Activated naive CD8-positive, alpha-beta T cell treated with anti-CD3 and anti-CD28 coated beads, Interleukin-2, amount 50 U/mL, for 24 hours (primary cell): ENCODE measurements around the gene TMEM132A.

Experiments
- ATAC-seq: fragments of 150-1000 bp; cut with Tn5 transposase; one replicate; pipeline ENCODE4 v1.10.0; 2021
- DNase-seq: peaks from one replicate; pipeline ENCODE4 v3.0.0; 2021
- H3K27ac Mint-ChIP-seq: one replicate; pipeline ENCODE4 v1.8.0; 2021; ENCODE audit warnings: mild to moderate bottlenecking, mixed read lengths
- H3K27me3 Mint-ChIP-seq: one replicate; pipeline ENCODE4 v1.8.0; 2021; ENCODE audit warnings: mixed read lengths
- H3K36me3 Mint-ChIP-seq: one replicate; pipeline ENCODE4 v1.8.0; 2021; ENCODE audit warnings: low read depth, mixed read lengths
- H3K4me1 Mint-ChIP-seq: one replicate; pipeline ENCODE4 v1.8.0; 2021; ENCODE audit warnings: mixed read lengths
- H3K4me3 Mint-ChIP-seq: one replicate; pipeline ENCODE4 v1.8.0; 2021; ENCODE audit warnings: mild to moderate bottlenecking, moderate library complexity, mixed read lengths
- H3K9me3 Mint-ChIP-seq: one replicate; pipeline ENCODE4 v1.8.0; 2021; ENCODE audit warnings: mixed read lengths

Gene TMEM132A

DNA sequence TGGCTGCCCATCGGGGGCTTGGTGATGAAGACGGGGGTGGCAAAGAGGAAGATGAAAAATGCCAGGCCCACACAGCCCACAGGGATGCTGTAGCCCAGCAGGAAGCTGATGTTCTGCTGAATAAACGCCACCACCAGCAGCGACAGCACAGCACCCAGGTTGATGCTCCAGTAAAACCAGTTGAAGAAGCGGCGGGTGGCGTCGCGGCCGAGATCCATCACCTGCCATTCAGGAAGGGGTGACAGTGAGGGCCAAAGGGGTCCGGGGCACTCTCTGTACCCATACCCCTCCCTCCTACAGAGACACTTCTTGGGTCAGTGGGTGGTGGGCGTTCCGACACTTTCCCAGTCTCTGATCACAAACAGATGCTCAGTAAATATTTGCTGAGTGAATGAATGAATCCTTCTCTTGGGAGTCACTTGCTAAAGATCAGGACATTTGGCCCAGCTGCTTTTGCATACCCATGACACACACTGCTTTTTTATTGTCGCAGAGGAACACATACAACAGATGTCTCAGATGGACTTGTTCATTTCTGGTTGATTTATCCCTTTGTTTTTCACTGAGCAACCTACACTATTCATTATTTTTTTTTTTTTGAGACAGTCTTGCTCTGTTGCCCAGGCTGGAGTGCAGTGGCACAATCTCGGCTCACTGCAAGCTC lies 22.5 kb downstream of the TMEM132A start:
- DNase-seq = no peak
- no peaks in the 10 kb centered on the region for H3K9me3 Mint-ChIP-seq
- H3K27me3 Mint-ChIP-seq = peaks cover 1% of the 10 kb centered on the region
- no peak for ATAC-seq
- H3K4me1 Mint-ChIP-seq = peaks cover 24% of the 10 kb centered on the region
- no peaks in the 10 kb centered on the region for H3K36me3 Mint-ChIP-seq
- H3K4me3 Mint-ChIP-seq = no peak overlapping the region
- no peak overlapping the region for H3K27ac Mint-ChIP-seq

DNA sequence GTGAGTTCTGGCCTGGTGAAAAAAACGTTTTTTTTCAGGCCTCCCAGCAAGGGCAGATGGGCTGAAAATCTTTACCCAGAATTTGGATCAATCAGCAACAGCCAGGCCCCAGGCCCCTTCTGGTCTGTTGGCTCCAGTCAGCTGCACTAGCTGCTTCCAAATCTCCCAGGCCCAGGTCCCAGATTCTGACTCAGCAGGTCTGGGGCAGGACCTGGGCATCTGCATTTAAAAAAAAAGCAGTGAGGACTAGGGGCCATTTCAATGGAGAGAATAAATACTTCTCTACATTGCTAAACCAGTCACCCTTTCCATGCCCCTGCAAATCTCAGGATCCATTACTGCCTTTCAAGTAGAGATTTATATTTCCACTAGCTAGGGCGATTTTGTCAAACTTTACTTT lies 23.4 kb downstream of the TMEM132A start:
- Mint-ChIP-seq H3K9me3 (no peaks in the 10 kb centered on the region), H3K36me3 (no peaks in the 10 kb centered on the region), H3K27ac (no peak overlapping the region), H3K4me3 (no peak overlapping the region), H3K27me3 (peaks cover 5% of the 10 kb centered on the region), H3K4me1 (peaks cover 33% of the 10 kb centered on the region)
- DNase-seq (no peak), ATAC-seq (no peak)

DNA sequence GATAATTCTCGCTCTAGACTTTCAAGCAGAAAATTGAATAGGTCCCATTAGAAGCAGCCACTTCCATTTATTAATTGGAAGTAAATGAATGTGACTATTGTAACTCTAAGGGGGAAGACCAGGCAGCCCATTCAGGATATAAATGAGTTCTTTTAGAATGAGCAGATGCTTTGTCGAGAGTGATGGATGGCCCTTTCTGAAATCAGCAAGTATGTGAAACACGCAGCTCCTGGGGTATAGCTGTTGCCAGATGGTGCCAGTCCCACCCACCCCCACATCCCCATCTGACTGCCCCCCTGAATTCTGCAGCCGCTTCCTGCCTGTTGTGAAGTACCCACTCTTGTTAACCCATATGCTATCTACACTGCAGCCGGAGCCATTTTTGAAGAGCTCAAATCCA lies 24.0 kb downstream of the TMEM132A start:
- no peaks in the 10 kb centered on the region for H3K36me3 Mint-ChIP-seq
- DNase-seq (no peak), ATAC-seq (no peak)
- no peak overlapping the region for H3K4me3 Mint-ChIP-seq
- H3K4me1 Mint-ChIP-seq = peaks cover 38% of the 10 kb centered on the region
- no peaks in the 10 kb centered on the region for H3K9me3 Mint-ChIP-seq
- peaks cover 5% of the 10 kb centered on the region for H3K27me3 Mint-ChIP-seq
- H3K27ac Mint-ChIP-seq = no peak overlapping the region

DNA sequence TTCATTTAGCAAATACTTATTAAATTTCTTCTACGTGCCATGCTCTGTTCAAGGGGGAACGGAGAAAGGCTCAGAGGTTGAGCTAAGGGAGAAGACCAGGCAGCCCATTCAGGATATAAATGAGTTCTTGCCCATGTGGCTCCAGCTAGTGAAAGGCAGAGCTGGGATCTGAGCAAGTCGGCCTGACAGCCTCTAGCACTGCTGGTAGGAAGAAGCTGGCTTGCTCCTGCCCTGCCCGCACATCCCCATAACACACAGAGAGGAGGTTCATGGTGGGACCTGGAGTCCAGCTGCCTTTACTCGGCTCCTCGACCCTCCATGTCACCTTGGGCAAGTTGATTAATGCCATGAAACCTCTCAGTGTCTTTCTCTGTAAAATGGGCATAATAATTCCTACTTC lies 25.8 kb downstream of the TMEM132A start:
- H3K27me3 Mint-ChIP-seq = peaks cover 8% of the 10 kb centered on the region
- ATAC-seq (no peak), DNase-seq (no peak)
- peak overlapping the region; percentile 59 for H3K4me3 Mint-ChIP-seq
- peak overlapping the region; percentile 39 for H3K27ac Mint-ChIP-seq
- H3K9me3 Mint-ChIP-seq = no peaks in the 10 kb centered on the region
- no peaks in the 10 kb centered on the region for H3K36me3 Mint-ChIP-seq
- peaks cover 37% of the 10 kb centered on the region for H3K4me1 Mint-ChIP-seq

DNA sequence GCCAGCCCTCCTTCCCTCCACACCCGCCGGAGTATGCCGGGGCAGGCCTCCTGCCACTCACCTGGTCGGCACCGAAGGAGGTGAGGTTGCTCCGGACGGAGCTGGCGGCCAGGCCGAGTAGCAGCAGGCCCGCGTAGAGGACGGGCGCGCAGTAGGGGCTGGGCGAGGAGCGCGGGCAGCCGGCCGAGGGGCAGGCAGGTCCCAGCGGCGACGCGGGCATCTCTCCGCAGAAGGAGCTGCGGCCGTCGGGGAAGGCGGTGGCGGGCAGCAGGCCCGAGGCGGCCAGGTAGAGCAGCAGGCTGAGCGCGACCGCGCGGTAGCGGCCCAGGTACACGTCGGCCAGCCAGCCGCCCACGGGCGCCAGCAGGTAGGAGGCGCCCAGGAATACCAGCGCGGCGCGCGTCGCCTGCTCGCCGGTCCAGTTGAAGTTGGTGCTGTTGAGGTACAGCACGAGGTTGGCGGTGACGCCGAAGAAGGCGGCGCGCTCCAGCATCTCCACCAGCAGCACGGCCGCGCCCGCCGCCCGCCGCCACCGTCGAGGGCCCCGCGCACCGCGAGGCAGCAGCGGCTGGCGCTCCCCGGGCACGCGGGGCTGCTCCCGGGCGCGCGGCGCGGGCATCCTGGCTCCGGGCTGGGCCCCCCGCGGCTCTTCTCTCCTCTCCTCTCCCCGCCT lies 26.8 kb downstream of the TMEM132A start:
- H3K4me3 Mint-ChIP-seq = peak overlapping the region; percentile 70
- ATAC-seq (peak; percentile 34), DNase-seq (peak; percentile 36)
- H3K9me3 Mint-ChIP-seq = no peaks in the 10 kb centered on the region
- H3K27ac Mint-ChIP-seq = no peak overlapping the region
- peaks cover 8% of the 10 kb centered on the region for H3K27me3 Mint-ChIP-seq
- H3K4me1 Mint-ChIP-seq = peaks cover 37% of the 10 kb centered on the region
- no peaks in the 10 kb centered on the region for H3K36me3 Mint-ChIP-seq

DNA sequence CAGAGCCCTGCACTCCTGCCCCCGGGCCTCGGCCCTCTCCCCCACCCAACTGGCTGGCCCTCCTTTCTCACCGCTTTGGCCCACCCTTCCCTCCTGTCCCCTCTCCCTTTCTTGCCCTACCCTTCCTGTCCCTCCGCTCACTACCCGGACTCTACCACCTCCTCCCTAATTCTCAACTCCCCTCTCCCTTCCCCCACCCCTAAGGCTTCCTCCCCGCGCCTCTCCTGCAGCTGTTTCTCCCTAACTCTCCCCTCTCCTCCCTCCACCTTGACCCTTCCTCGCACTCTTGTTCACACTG lies 27.3 kb downstream of the TMEM132A start:
- Mint-ChIP-seq H3K4me3 (peak overlapping the region; percentile 70), H3K27me3 (peaks cover 8% of the 10 kb centered on the region), H3K9me3 (no peaks in the 10 kb centered on the region), H3K36me3 (no peaks in the 10 kb centered on the region), H3K27ac (peak overlapping the region; percentile 80), H3K4me1 (peaks cover 37% of the 10 kb centered on the region)
- DNase-seq = no peak
- peak; percentile 6 for ATAC-seq

DNA sequence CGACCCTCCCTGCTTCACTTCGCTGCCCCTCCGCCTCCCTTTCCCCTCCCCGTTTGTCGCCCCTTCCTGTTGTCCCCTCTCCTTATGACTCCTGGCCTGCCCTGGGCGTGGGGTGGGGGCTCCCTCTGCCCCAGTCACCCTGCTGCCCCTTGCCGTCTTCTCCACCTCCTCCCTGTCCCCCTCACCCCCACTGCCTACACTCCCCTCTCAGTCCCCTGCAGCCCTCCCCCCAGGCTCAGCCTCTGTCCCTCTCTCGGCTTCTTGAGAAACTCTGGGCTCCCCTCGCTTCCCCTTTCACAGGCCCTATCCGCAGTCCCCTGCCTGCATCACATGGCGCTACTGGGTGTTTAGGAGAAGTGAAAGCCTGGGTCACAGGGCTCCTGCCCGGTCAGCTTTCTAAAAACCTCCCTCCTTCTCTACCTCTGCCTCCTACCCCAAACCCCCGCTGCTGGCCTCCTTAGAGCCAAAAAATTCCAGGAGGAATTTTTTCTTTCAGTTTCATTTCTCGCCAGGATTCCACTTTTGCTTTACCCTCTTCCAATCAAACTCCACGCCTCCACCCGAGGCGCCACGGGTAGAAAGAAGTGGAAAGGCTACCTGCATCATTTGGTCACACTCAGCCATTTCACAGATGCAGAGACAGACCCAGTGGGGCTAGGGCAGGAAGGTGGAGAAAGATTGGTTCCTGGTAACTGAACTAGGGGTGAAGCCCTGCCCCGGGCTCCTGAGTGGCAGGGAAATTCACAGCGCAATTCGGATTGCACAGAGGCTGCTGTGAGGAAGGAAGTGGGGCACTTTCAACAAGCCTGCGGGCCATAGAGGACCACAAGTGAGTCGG lies 27.9 kb downstream of the TMEM132A start, which contains the start of gene SLC15A3:
Gene SLC15A3, minus strand, starts transcription at position 273 of the 838 bp plus-strand sequence. CDS start 625 bp downstream, outside the sequence.
- peak within 1 kb of the TSS; percentile 80 for H3K27ac Mint-ChIP-seq

DNA sequence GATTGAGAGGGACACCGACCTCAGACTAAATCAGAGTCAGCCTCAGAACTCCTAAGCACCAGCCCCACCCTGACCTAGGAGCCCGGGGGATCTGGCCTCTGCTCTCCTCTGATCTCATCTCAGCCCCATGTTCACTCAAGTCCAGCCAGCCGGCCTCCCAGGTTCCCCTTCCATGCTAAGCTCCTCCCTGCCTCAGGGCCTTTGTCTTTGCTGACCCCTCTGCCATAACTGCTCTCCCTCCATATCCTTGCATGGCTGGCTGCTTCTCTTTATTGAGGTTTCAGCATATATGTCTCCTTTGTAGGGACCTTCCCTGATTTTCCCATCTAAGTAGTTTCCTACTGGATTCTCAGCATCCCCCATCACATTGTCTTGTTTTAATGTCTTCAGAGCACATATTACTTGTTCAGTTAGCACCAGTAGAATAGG lies 28.5 kb downstream of the TMEM132A start:
- DNase-seq (no peak), ATAC-seq (no peak)
- Mint-ChIP-seq H3K27me3 (peaks cover 8% of the 10 kb centered on the region), H3K4me3 (peak overlapping the region; percentile 54), H3K9me3 (no peaks in the 10 kb centered on the region), H3K36me3 (no peaks in the 10 kb centered on the region), H3K4me1 (peaks cover 37% of the 10 kb centered on the region), H3K27ac (peak overlapping the region; percentile 80)

More for the DNA sequence above, 27.9 kb downstream of the TMEM132A start, which contains the start of gene SLC15A3:
- H3K36me3 Mint-ChIP-seq = no peaks in the 10 kb centered on the region
- ATAC-seq (peak; percentile 57), DNase-seq (peak; percentile 48)
- peaks cover 37% of the 10 kb centered on the region for H3K4me1 Mint-ChIP-seq
- H3K9me3 Mint-ChIP-seq = no peaks in the 10 kb centered on the region
- peaks cover 8% of the 10 kb centered on the region for H3K27me3 Mint-ChIP-seq
- peak within 1 kb of the TSS; percentile 70 for H3K4me3 Mint-ChIP-seq

DNA sequence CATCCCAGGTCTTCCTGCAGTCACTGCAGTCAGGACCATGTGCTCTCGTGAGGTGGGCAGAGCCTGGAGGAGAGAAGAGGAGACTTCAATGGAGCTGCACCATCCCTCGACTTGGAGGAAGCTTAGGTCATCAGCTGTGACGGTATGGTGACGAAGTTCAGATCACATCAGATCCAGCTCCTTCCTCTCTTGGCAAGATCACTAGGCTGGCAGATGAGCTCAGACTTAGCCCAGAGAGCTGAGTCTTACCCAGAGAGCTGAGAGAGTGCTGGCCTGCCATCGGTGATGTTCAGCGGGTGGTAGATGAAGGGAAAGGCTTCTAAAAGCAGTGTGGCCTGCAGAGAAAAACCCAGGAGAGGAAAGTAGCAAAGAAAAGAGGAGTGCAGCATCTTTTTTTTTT lies 29.5 kb downstream of the TMEM132A start:
- H3K4me1 Mint-ChIP-seq = peaks cover 33% of the 10 kb centered on the region
- DNase-seq (no peak), ATAC-seq (no peak)
- H3K9me3 Mint-ChIP-seq = no peaks in the 10 kb centered on the region
- H3K27me3 Mint-ChIP-seq = peaks cover 8% of the 10 kb centered on the region
- no peaks in the 10 kb centered on the region for H3K36me3 Mint-ChIP-seq
- no peak overlapping the region for H3K4me3 Mint-ChIP-seq
- no peak overlapping the region for H3K27ac Mint-ChIP-seq

DNA sequence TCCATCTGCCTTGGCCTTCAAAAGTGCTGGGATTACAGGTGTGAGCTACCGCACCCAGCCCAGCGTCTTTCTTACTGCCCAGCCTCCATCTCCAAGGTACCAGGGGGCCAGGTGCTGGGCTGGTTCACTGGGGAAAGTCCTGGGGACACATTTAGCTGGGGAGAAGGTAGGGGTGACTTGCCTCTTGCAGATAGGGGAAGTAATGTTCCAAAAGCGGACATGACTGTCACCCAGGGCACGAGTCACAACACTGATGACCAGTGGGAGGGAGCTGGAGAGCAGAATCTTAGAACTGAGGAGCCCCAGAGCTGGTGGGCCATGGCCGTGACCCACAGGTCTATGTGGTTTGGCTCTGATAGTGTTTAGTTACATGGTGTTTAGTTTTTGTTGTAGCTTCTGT lies 30.2 kb downstream of the TMEM132A start:
- H3K4me3 Mint-ChIP-seq = no peak overlapping the region
- DNase-seq = no peak
- peaks cover 8% of the 10 kb centered on the region for H3K27me3 Mint-ChIP-seq
- H3K27ac Mint-ChIP-seq = no peak overlapping the region
- peaks cover 32% of the 10 kb centered on the region for H3K4me1 Mint-ChIP-seq
- ATAC-seq = no peak
- no peaks in the 10 kb centered on the region for H3K9me3 Mint-ChIP-seq
- H3K36me3 Mint-ChIP-seq = no peaks in the 10 kb centered on the region

DNA sequence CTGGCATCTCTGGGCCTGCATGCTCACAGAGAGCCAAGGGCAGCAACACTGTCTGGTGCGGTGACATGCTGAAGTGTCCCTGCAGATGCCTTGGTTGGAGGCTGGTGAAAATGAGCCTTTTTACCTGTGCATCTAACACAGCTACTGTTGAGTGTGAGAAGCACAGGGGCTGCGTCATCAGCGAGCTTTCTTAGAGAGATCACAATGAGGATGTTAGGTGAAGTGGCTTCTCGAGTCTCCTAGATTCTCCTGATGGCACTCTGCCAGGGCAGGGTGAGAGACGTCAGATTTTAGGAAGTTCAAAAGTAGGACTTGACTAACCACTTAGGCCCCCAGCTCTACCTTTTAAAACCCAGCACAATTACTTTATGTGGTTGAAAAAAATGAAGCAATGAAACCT lies 31.3 kb downstream of the TMEM132A start:
- H3K36me3 Mint-ChIP-seq = no peaks in the 10 kb centered on the region
- H3K4me3 Mint-ChIP-seq = no peak overlapping the region
- H3K27ac Mint-ChIP-seq = no peak overlapping the region
- H3K9me3 Mint-ChIP-seq = no peaks in the 10 kb centered on the region
- no peak for DNase-seq
- H3K4me1 Mint-ChIP-seq = peaks cover 22% of the 10 kb centered on the region
- ATAC-seq = no peak
- peaks cover 8% of the 10 kb centered on the region for H3K27me3 Mint-ChIP-seq

DNA sequence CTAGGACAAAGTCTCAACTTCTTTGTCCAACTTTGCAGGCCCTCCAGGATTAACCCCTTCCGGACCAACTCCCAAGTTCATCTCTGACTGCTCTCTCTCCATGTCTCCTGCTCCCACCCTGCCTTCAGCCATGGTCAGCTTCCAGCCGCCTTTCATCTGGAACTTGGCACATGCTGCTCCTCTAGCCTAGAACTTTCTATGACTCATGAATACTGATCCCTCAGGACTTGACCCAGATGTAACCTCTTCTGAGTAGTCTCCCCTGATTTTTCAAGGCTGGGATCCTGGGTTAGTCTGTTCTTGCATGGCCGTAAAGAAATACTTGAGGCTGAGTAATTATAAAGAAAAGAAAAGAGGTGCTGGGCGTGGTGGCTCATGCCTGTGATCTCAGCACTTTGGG lies 32.9 kb downstream of the TMEM132A start:
- Mint-ChIP-seq H3K9me3 (no peaks in the 10 kb centered on the region), H3K4me3 (no peak overlapping the region), H3K27me3 (peaks cover 5% of the 10 kb centered on the region), H3K36me3 (no peaks in the 10 kb centered on the region), H3K27ac (no peak overlapping the region), H3K4me1 (peaks cover 14% of the 10 kb centered on the region)
- ATAC-seq (no peak), DNase-seq (no peak)

DNA sequence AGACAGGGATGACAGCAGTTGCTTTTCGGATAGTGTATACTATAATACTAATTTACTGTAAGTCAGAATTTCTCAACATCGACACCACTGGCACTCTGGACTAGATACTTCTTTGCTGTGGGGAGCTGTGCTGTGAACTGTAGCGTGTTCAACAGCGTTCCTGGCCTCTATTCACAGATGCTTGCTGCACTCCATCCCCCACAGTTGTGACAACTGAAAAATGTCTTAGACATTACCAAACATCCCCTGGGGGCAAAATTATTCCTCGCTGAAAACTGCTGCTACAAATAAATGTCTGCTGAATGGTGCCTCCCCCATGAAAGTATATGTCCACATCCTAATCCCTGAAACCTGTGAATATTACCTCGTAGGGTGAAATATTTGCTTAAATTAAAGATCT lies 35.2 kb downstream of the TMEM132A start:
- Mint-ChIP-seq H3K4me3 (no peak overlapping the region), H3K27me3 (peaks cover 7% of the 10 kb centered on the region), H3K9me3 (no peaks in the 10 kb centered on the region), H3K4me1 (no peaks in the 10 kb centered on the region), H3K36me3 (no peaks in the 10 kb centered on the region), H3K27ac (no peak overlapping the region)
- no peak for ATAC-seq
- no peak for DNase-seq

DNA sequence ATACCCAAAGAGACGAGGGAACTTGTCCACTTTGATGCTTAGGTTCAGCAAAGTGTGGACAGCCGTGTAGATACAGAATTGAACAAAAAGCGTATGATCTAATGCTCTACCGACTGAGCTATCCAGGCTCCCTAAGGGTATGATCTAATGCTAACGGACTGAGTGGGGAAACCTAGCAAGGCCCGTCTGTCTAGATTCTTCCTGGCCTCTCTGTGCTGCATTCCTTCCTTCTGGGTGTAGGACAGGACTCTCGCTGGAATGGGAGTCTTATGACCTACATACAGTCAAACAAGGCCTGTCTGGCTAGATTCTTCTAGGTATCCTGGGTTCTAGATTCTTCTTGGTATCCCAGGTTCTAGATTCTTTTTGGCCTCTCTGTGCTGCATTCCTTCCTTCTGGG lies 36.1 kb downstream of the TMEM132A start:
- Mint-ChIP-seq H3K27ac (no peak overlapping the region), H3K36me3 (no peaks in the 10 kb centered on the region), H3K9me3 (no peaks in the 10 kb centered on the region), H3K4me1 (no peaks in the 10 kb centered on the region), H3K27me3 (peaks cover 7% of the 10 kb centered on the region), H3K4me3 (no peak overlapping the region)
- ATAC-seq = no peak
- DNase-seq = no peak

DNA sequence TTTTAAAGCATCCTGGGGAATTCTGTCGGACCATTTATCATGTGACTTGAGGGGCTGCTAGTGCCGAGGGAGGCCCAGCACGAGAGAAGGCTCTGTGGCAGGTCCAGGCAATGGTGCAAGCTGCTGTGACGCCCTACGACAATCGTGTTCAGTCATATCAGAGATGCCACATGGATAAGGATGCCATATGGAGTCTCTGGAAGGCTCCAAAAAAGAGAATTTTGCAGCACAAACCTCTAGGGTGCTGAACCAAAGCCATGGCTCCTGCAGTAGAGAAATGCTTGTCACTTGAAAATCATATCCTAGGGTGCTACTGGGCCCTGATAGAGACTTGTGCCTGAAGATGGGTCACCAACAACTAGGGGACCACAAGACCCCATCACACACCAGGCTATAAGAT lies 40.5 kb downstream of the TMEM132A start:
- no peak for ATAC-seq
- H3K27me3 Mint-ChIP-seq = peaks cover 8% of the 10 kb centered on the region
- no peaks in the 10 kb centered on the region for H3K4me1 Mint-ChIP-seq
- H3K27ac Mint-ChIP-seq = no peak overlapping the region
- no peak overlapping the region for H3K4me3 Mint-ChIP-seq
- peaks cover 6% of the 10 kb centered on the region for H3K9me3 Mint-ChIP-seq
- no peak for DNase-seq
- H3K36me3 Mint-ChIP-seq = peaks cover 2% of the 10 kb centered on the region
